ENCODE data around the gene OARD1.
"Not testable (repeated sequence)": the region's sequence is repeated elsewhere in the genome, so short reads cannot be mapped to it uniquely, and the experiment has no call there.

The OARD1 gene

DNA sequence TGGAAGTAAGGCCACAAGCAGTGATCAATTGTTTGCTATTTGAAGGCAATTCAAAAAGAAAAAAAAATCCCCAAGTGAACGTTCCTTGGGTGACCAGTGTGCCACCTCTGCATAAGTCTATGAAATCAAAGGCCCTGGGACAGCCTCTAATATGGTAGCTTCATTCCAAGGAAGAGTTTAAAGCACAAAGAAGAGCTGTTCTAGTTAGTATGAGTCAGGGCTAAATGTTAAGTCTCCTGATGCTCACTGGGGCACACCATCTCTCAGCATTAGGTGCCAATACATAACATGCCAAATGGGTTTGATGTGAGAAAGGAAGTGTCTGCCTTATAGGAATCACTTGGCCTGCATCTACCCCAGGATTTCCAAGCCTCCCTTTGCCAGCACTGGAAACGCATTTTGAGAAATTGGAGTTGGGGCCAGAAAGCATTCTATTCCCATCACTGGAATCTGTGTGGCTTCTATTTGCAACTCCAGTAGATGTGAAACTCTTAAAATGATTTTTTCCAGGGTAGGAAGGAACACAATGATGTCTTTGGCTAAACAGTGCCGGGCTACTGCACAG, 46.1 kb downstream of the OARD1 start:
- no peak for DNase-seq (ENCODE audit: low spot score)

- no peak for DNase-seq (ENCODE audit: low spot score)
These were observed 49.0 kb downstream of the OARD1 start for GRCh38 chr6:41023114-41023513.

DNA sequence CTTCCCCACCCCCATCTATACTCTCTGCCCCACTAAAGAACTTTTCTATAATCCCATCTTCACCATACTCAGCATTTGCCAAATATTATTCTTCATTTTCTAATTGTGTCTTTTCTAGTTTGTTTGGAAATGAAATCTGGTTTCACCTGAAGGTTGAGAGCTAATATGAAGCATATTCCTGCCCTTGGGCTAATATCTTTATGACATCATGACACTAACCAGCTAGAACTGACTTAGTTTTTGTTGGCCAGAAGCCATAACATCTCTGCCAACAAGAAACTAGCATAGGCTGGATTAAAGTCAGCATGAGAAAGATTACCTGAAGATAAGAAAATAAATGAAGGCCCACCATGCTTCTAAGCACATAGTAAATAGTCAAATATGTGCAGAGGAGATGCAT, 49.9 kb downstream of the OARD1 start:
- DNase-seq (ENCODE audit: low spot score) = no peak

DNA sequence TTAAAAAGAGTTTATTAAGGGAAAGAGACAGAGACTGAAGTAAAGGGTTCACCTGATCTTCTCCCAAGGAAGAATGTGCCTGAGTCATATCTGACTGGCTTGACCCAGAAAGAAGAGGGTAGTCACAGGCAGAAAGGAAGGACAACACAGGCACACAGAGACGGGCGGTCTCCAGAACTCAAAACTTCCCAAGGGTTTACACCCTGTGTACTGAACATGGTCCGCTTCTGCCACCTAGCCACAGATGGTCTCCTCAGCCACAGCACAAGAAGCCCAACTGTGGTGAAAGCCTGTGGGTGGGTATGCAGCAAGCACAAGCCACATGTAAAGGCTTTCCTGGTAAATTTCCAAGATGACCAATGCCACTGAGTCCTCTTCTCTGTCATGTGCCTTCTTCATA, 50.3 kb downstream of the OARD1 start:
- DNase-seq (ENCODE audit: low spot score) = no peak

GRCh38 chr6:41017663-41018062, 54.5 kb downstream of the OARD1 start:
- DNase-seq (ENCODE audit: low spot score) = no peak

DNA sequence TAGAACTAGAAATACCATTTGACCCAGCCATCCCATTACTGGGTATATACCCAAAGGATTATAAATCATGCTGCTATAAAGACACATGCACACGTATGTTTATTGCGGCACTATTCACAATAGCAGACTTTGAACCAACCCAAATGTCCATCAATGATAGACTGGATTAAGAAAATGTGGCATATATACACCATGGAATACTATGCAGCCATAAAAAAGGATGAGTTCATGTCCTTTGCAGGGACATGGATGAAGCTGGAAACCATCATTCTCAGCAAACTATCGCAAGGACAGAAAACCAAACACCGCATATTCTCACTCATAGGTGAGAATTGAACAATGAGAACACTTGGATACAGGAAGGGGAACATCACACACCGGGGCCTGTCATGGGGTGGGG, 56.3 kb downstream of the OARD1 start:
- DNase-seq (ENCODE audit: low spot score) = not testable (repeated sequence)

DNA sequence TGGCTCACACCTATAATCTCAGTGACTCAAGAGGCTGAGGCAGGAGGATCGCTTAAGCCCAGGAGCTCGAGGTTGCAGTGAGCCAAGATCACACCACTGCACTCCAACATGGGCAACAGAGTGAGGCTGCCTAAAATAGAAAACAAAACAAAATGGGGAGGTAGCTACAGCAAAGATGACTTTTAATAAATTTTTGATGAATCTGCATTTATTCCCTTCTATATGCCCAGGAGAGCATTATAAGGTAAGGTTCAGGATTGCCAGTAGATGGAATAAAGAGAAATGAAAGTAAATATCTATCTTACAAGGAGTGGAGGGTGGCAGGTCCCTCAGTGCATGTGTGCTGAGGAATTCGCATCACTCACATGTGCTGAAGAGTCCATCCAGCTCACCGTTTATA, 57.4 kb downstream of the OARD1 start:
- no peak for DNase-seq (ENCODE audit: low spot score)

Measured in iPS-NIHi11 (cell line).